A172 (cell line): ENCODE data around the gene NGF. TPM values are rescaled to one million over a fixed set of nuclear protein-coding genes. Genes with fewer than 3 reads are reported as not detected.
"Not testable (repeated sequence)": the region's sequence is repeated elsewhere in the genome, so short reads cannot be mapped to it uniquely, and the experiment has no call there.

Experiments
- DNase-seq: peaks from one replicate; pipeline ENCODE4 v3.0.0-alpha.2; 2015; ENCODE audit warnings: low spot score
- total RNA-seq: library from RNA; depleted of rRNA; stranded (reverse); fragments of >200 nt; shearing (Covaris generic); gene quantifications from 2 replicates; pipeline ENCODE4 v1.2.3, GENCODE V29; 2014

Gene NGF
- total RNA-seq, 1 experiment from 2014 or later, result 2.8 TPM

GRCh38 chr1:115310581-115311473 lies 27.2 kb downstream of the NGF start:
- DNase-seq, result no peak

GRCh38 chr1:115309504-115309903 lies 28.5 kb downstream of the NGF start:
- DNase-seq, result not testable (repeated sequence)

GRCh38 chr1:115308969-115309368 lies 29.1 kb downstream of the NGF start:
- no peak for DNase-seq

GRCh38 chr1:115307661-115308060 lies 30.4 kb downstream of the NGF start:
- no peak for DNase-seq

GRCh38 chr1:115306146-115306545 lies 31.9 kb downstream of the NGF start:
- no peak for DNase-seq

- no peak for DNase-seq
Measured at GRCh38 chr1:115303364-115303763, 34.7 kb downstream of the NGF start.

GRCh38 chr1:115302390-115302961 lies 35.6 kb downstream of the NGF start:
- peak; percentile 38 for DNase-seq

- DNase-seq, result no peak
Measured at GRCh38 chr1:115301438-115302020, 36.5 kb downstream of the NGF start.

GRCh38 chr1:115300087-115300876 lies 37.8 kb downstream of the NGF start:
- DNase-seq, result peak; percentile 82

GRCh38 chr1:115299266-115299665 lies 38.8 kb downstream of the NGF start:
- peak; percentile 23 for DNase-seq

GRCh38 chr1:115296981-115297380 lies 41.1 kb downstream of the NGF start:
- peak; percentile 49 for DNase-seq

- DNase-seq, result no peak
Measured at GRCh38 chr1:115295904-115296696, 41.9 kb downstream of the NGF start.

- DNase-seq, result no peak
Measured at GRCh38 chr1:115293899-115294298, 44.1 kb downstream of the NGF start.

GRCh38 chr1:115293006-115293405 lies 45.0 kb downstream of the NGF start:
- no peak for DNase-seq

- no peak for DNase-seq
Measured at GRCh38 chr1:115291741-115292140, 46.3 kb downstream of the NGF start.

GRCh38 chr1:115289940-115290339 lies 48.1 kb downstream of the NGF start:
- DNase-seq, result no peak

- no peak for DNase-seq
Measured at GRCh38 chr1:115288591-115289198, 49.4 kb downstream of the NGF start.

GRCh38 chr1:115286431-115287205 lies 51.4 kb downstream of the NGF start:
- no peak for DNase-seq

- no peak for DNase-seq
Measured at GRCh38 chr1:115284209-115284608, 53.8 kb downstream of the NGF start.

- DNase-seq, result no peak
Measured at GRCh38 chr1:115283681-115284146, 54.3 kb downstream of the NGF start.
